Erythroblast (primary cell): ENCODE measurements around the gene C3orf49.

Experiments
- GATA1 ChIP-seq: IDR thresholded peaks from 2 replicates; pipeline ENCODE4 v1.6.1; 2011; ENCODE audit warnings: low read depth, mild to moderate bottlenecking, control low read depth, low read length, moderate library complexity
- POLR2A ChIP-seq: IDR thresholded peaks from 2 replicates; pipeline ENCODE4 v1.6.1; 2011; ENCODE audit warnings: mild to moderate bottlenecking, low read length

GRCh38 chr3:63808633-63809032 is 10.5 kb upstream of the C3orf49 start:
- TF ChIP-seq POLR2A (no peak), GATA1 (no peak)
